Right cardiac atrium (tissue), 5 donors: ENCODE results near the gene LINC01488. TPM values are rescaled to one million over a fixed set of nuclear protein-coding genes. Genes with fewer than 3 reads are reported as not detected.
A peak's percentile ranks its signal among the peaks of the same experiment; 100 is the strongest.

Experiments used
- ATAC-seq, 2 donors: fragments of 200-7000 bp; cut with Tn5 transposase; one replicate each; pipeline versions ENCODE4 v1.8.0 to v1.9.1; 2020; ENCODE audit warnings: moderate library complexity in 2 of 2, mild to moderate bottlenecking in 1 of 2
- DNase-seq, 3 donors: peaks; one replicate each; pipeline ENCODE4 v3.0.0-alpha.2; 2020
- H3K27ac ChIP-seq: one replicate; pipeline ENCODE4 v1.5.1; 2013; ENCODE audit warnings: mild to moderate bottlenecking, low read length, control low read depth, moderate library complexity
- H3K27me3 ChIP-seq: one replicate; pipeline ENCODE4 v1.6.1; 2013; ENCODE audit not compliant: control insufficient read depth, insufficient read depth
- H3K4me1 ChIP-seq: one replicate; pipeline ENCODE4 v1.6.1; 2013; ENCODE audit warnings: low read length; ENCODE audit not compliant: control insufficient read depth, insufficient read depth
- H3K4me3 ChIP-seq: one replicate; pipeline ENCODE4 v1.5.1; 2013; ENCODE audit warnings: low read length, control low read depth
- H3K9me3 ChIP-seq: one replicate; pipeline ENCODE4 v1.6.1; 2013; ENCODE audit warnings: low read length; ENCODE audit not compliant: control insufficient read depth
- WGBS: extraction: QIAGEN DNeasy Blood & Tissue Kit; methylation state at CpG from one replicate; pipeline ENCODE4 v1.1.7; 2013; 5-methylcytosine and 5-hydroxymethylcytosine counted together
- intact Hi-C, 4 donors: fragments of 100-400 bp; cut with DNase I; formaldehyde crosslinking; loops; one replicate each; pipeline versions ENCODE4 v1.11.0 to v1.14.0; 2022 to 2023
- polyA plus RNA-seq: library from polyadenylated mRNA; stranded (reverse); fragments of 200-250 nt; gene quantifications from one replicate; pipeline ENCODE4 v1.2.3, GENCODE V29; 2013
- total RNA-seq, 4 donors: library from RNA; stranded (reverse); fragmentation: NEBNext Ultra II Directional; extraction: Animal tissue kit (Norgen Biotek cat#: 25700); gene quantifications; one replicate each; pipeline ENCODE4 v1.2.1, GENCODE V29; 2021
- donor health status: healthy with polysubstance abuse.
- donor health status: DM: no; HTN: yes; CAD: no.
- donor health status: DM: no; HTN: no; CAD: no.
- donor health status: DM: no; HTN: yes; CAD: no; lungs with severe emphysema.
- donor health status: DM: yes; HTN: yes; CAD: no.

Gene LINC01488
- total and polyA plus RNA-seq, 5 donors = 0.14 to 0.17 (median 0.16) TPM; not detected in 2

GRCh38 chr11:69538854-69539253 is 57.4 kb downstream of the LINC01488 start:
- Histone ChIP-seq H3K4me3 (no peak overlapping the region), H3K27ac (no peak overlapping the region), H3K4me1 (peaks cover 19% of the 10 kb centered on the region), H3K9me3 (no peaks in the 10 kb centered on the region), H3K27me3 (no peaks in the 10 kb centered on the region)
- DNase-seq (peak in 1 of 3 donors; percentile 69), ATAC-seq (peak; percentile 5 to 17)
- WGBS = 66% methylated on average over 8 of the region's 8 CpGs
- intact Hi-C loops = no loop called here

GRCh38 chr11:69539416-69540117 is 58.1 kb downstream of the LINC01488 start:
- WGBS = 68% methylated on average over 14 of the region's 14 CpGs
- peak overlapping the region; percentile 23 for H3K27ac ChIP-seq
- peak in 1 of 3 donors; percentile 72 for DNase-seq

GRCh38 chr11:69540118-69541000 is 58.9 kb downstream of the LINC01488 start:
- peaks cover 19% of the 10 kb centered on the region for H3K4me1 ChIP-seq
- 71% methylated on average over 30 of the region's 30 CpGs for WGBS
- peak overlapping the region; percentile 23 for H3K27ac ChIP-seq
- intact Hi-C loops = no loop called here
- DNase-seq = peak; percentile 62 to 87 (median 75)
- no peaks in the 10 kb centered on the region for H3K9me3 ChIP-seq
- ATAC-seq = peak; percentile 60 to 68
- H3K27me3 ChIP-seq = no peaks in the 10 kb centered on the region
- no peak overlapping the region for H3K4me3 ChIP-seq

More at GRCh38 chr11:69539416-69540117, 58.1 kb downstream of the LINC01488 start:
- no peaks in the 10 kb centered on the region for H3K27me3 ChIP-seq
- H3K4me3 ChIP-seq = no peak overlapping the region
- peaks cover 19% of the 10 kb centered on the region for H3K4me1 ChIP-seq
- ATAC-seq = peak; percentile 35 to 42
- intact Hi-C loops = no loop called here
- H3K9me3 ChIP-seq = no peaks in the 10 kb centered on the region

GRCh38 chr11:69541001-69541285 is 59.5 kb downstream of the LINC01488 start:
- Histone ChIP-seq H3K27me3 (no peaks in the 10 kb centered on the region), H3K4me1 (peaks cover 19% of the 10 kb centered on the region), H3K9me3 (no peaks in the 10 kb centered on the region), H3K4me3 (no peak overlapping the region), H3K27ac (no peak overlapping the region)
- ATAC-seq (no peak), DNase-seq (no peak)
- 74% methylated on average over 5 of the region's 5 CpGs for WGBS
- intact Hi-C loops = no loop called here

- DNase-seq (peak in 1 of 3 donors; percentile 56), ATAC-seq (peak in 1 of 2 donors; percentile 19)
- intact Hi-C loops = no loop called here
- WGBS = 60% methylated on average over 8 of the region's 8 CpGs
- no peak overlapping the region for H3K4me3 ChIP-seq
- H3K27me3 ChIP-seq = no peaks in the 10 kb centered on the region
- H3K9me3 ChIP-seq = no peaks in the 10 kb centered on the region
- no peak overlapping the region for H3K27ac ChIP-seq
- peaks cover 19% of the 10 kb centered on the region for H3K4me1 ChIP-seq
Observed at GRCh38 chr11:69541501-69542313, 60.2 kb downstream of the LINC01488 start.

- intact Hi-C loops = no loop called here
- no peak for ATAC-seq
- no peak overlapping the region for H3K27ac ChIP-seq
- H3K9me3 ChIP-seq = no peaks in the 10 kb centered on the region
- 91% methylated on average over 42 of the region's 42 CpGs for WGBS
- no peak overlapping the region for H3K4me3 ChIP-seq
- no peaks in the 10 kb centered on the region for H3K27me3 ChIP-seq
- peaks cover 19% of the 10 kb centered on the region for H3K4me1 ChIP-seq
- DNase-seq = peak in 1 of 3 donors; percentile 40
Observed at GRCh38 chr11:69542314-69543168, 61.1 kb downstream of the LINC01488 start.

Other genes with a start within 250 kb of the LINC01488 start
- under 1 TPM in 1 of 4 donors, not detected in 3; 0.11 TPM for gene MYEOV, start 187.5 kb upstream of the LINC01488 start, total RNA-seq
- not detected for gene MYEOV, start 187.5 kb upstream of the LINC01488 start, polyA plus RNA-seq
- gene CCND1, start 159.5 kb downstream of the LINC01488 start, total RNA-seq = 100 to 1,000 TPM; 113 to 149 (median 142) TPM
- 55.9 TPM for gene CCND1, start 159.5 kb downstream of the LINC01488 start, polyA plus RNA-seq
- gene LTO1, start 193.7 kb downstream of the LINC01488 start, total RNA-seq = 10 to 100 TPM in 3 of 4 donors, 1 to 10 TPM in 1; 8.7 to 13.6 (median 10.6) TPM
- 10.1 TPM for gene LTO1, start 193.7 kb downstream of the LINC01488 start, polyA plus RNA-seq
- not detected for gene FGF19, start 222.4 kb downstream of the LINC01488 start, total RNA-seq
- not detected for gene FGF19, start 222.4 kb downstream of the LINC01488 start, polyA plus RNA-seq